Calu3 (cell line): ENCODE measurements around the gene KLK5. TPM values are rescaled to one million over a fixed set of nuclear protein-coding genes. Genes with fewer than 3 reads are reported as not detected.
"Not testable (repeated sequence)": the region's sequence is repeated elsewhere in the genome, so short reads cannot be mapped to it uniquely, and the experiment has no call there.

Source experiments
- BruUV-seq: library from RNA; stranded (reverse); fragments of 400-500 nt; replicated peaks from 2 replicates; lab custom pipeline; 2021; lab: Mats Ljungman, UMichigan
- CTCF ChIA-PET: fragments of 300-600 bp; sonication (Branson Sonifier 250); formaldehyde crosslinking; loops from one replicate; lab custom pipeline; 2022; ENCODE audit warnings: antibody characterized with exemption; lab: Charles Lee
- DNase-seq: peaks from one replicate; pipeline ENCODE4 v3.0.0; 2022
- H3K27ac Mint-ChIP-seq: one replicate; pipeline ENCODE4 v1.8.0; 2022; ENCODE audit warnings: mixed read lengths; ENCODE audit not compliant: unreplicated experiment
- H3K27me3 Mint-ChIP-seq: one replicate; pipeline ENCODE4 v1.8.0; 2022; ENCODE audit warnings: mixed read lengths; ENCODE audit not compliant: unreplicated experiment
- H3K36me3 Mint-ChIP-seq: one replicate; pipeline ENCODE4 v1.8.0; 2022; ENCODE audit warnings: mild to moderate bottlenecking, moderate library complexity, mixed read lengths; ENCODE audit not compliant: insufficient read depth, unreplicated experiment
- H3K4me1 Mint-ChIP-seq: one replicate; pipeline ENCODE4 v1.8.0; 2022; ENCODE audit warnings: mild to moderate bottlenecking, low read depth, mixed read lengths; ENCODE audit not compliant: unreplicated experiment
- H3K4me3 Mint-ChIP-seq: one replicate; pipeline ENCODE4 v1.8.0; 2022; ENCODE audit warnings: mild to moderate bottlenecking, low read depth, moderate library complexity, mixed read lengths; ENCODE audit not compliant: unreplicated experiment
- H3K9me3 Mint-ChIP-seq: one replicate; pipeline ENCODE4 v1.8.0; 2022; ENCODE audit warnings: low read depth, mixed read lengths; ENCODE audit not compliant: unreplicated experiment
- intact Hi-C: fragments of 100-400 bp; cut with micrococcal nuclease; formaldehyde crosslinking; loops from one replicate; pipeline ENCODE4 v1.10.0; 2022; ENCODE audit not compliant: unreplicated experiment
- total RNA-seq: library from RNA; stranded (reverse); gene quantifications from 2 replicates; pipeline ENCODE4 v1.2.3, GENCODE V29; 2022
- TF ChIP-seq, protein P1 (sequence below): fragments of 200-600 bp; IDR thresholded peaks from one replicate; pipeline ENCODE4 v1.8.0; 2022; ENCODE audit warnings: antibody characterized with exemption; ENCODE audit not compliant: unreplicated experiment

Gene KLK5
- total RNA-seq, 1 experiment from 2014 or later = 0.38 TPM

DNA sequence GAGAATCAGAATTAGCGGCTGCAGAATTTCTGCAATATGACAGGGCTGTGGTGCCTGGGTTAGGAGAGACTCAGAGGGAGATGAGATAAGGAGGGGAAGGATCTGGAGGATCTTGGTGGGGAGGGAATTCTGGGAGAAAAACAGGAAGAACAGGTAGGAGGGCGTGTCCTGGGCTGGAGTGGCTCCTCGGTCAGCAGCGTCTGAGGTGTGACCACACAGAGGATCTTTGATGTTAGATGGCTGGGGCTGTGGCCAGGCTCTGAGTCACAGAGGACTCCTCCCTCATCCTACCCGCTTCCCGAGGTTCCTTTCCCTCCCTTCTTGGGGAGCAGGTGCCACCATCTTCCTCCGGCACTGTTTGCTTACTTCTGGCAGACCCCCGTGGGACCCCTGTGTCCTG lies 22.9 kb upstream of the KLK5 start:
- Mint-ChIP-seq H3K27me3 (peaks cover 7% of the 10 kb centered on the region), H3K4me1 (peaks cover 64% of the 10 kb centered on the region), H3K27ac (peak overlapping the region; percentile 95), H3K4me3 (peak overlapping the region; percentile 38), H3K9me3 (no peaks in the 10 kb centered on the region), H3K36me3 (peaks cover 19% of the 10 kb centered on the region)
- intact Hi-C loops = no loop called here
- DNase-seq = peak; percentile 93
- TF ChIP-seq, protein P1, sequence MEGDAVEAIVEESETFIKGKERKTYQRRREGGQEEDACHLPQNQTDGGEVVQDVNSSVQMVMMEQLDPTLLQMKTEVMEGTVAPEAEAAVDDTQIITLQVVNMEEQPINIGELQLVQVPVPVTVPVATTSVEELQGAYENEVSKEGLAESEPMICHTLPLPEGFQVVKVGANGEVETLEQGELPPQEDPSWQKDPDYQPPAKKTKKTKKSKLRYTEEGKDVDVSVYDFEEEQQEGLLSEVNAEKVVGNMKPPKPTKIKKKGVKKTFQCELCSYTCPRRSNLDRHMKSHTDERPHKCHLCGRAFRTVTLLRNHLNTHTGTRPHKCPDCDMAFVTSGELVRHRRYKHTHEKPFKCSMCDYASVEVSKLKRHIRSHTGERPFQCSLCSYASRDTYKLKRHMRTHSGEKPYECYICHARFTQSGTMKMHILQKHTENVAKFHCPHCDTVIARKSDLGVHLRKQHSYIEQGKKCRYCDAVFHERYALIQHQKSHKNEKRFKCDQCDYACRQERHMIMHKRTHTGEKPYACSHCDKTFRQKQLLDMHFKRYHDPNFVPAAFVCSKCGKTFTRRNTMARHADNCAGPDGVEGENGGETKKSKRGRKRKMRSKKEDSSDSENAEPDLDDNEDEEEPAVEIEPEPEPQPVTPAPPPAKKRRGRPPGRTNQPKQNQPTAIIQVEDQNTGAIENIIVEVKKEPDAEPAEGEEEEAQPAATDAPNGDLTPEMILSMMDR = no peak
- CTCF ChIA-PET = no interaction called here
- BruUV-seq = no TSS peak

DNA sequence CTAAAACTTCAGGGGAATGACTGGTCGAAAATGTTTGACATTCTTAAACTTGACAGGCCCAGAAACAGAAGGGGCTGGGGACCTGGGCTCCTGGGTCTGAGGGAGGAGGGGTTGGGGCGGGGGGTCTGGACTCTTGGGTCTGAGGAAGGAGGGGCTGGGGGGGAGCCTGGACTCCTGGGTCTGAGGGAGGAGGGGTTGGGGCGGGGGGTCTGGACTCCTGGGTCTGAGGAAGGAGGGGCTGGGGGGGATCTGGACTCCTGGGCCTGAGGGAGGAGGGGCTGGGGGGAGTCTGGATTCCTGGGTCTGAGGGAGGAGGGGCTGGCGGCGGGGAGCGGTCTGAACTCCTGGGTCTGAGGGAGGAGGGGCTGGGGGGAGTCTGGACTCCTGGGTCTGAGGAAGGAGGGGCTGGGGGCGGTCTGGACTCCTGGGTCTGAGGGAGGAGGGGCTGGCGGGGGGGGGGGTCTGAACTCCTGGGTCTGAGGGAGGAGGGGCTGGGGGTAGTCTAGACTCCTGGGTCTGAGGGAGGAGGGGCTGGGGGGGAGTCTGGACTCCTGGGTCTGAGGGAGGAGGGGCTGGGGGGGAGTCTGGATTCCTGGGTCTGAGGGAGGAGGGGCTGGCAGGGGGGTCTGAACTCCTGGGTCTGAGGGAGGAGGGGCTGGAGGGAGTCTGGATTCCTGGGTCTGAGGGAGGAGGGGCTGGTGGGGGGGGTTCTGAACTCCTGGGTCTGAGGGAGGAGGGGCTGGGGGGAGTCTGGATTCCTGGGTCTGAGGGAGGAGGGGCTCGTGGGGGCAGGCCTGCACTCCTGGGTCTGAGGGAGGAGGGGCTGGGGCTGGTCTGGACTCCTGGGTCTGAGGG lies 22.1 kb upstream of the KLK5 start:
- no peaks in the 10 kb centered on the region for H3K27me3 Mint-ChIP-seq
- intact Hi-C loops = no loop called here
- H3K9me3 Mint-ChIP-seq = no peaks in the 10 kb centered on the region
- BruUV-seq = no TSS peak
- H3K4me3 Mint-ChIP-seq = no peak overlapping the region
- DNase-seq = no peak
- TF ChIP-seq, protein P1 = no peak
- CTCF ChIA-PET = no interaction called here
- peak overlapping the region; percentile 95 for H3K27ac Mint-ChIP-seq
- H3K4me1 Mint-ChIP-seq = peaks cover 67% of the 10 kb centered on the region
- H3K36me3 Mint-ChIP-seq = peaks cover 25% of the 10 kb centered on the region

DNA sequence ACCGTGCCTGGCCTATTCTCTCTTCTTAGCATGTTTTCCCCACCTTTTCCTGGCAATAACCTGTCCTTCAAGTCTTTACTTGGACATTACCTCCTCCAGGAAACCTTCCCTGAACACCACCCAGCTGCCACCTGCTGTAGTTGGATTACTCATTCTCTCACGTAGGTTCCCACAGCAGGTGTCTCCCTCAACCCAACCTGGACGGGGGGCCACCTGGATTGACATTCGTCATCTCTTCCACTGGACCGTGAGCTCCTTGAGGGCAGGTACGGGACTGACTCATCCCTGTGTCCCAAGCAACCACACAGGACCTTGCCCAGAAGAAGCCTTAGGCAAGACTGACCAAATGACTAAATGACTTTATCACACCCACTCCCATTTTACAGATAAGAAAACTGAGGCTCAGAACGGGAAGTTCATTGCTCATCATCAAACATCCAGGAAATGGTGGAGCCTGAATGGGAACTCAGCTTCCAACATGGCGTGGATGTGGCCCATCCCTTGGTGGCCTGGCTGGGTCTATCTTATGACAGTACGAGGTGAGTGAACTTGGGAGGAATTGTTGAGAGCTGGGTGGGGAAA lies 20.0 kb upstream of the KLK5 start:
- intact Hi-C loops = no loop called here
- Mint-ChIP-seq H3K27me3 (no peaks in the 10 kb centered on the region), H3K27ac (peak overlapping the region; percentile 67), H3K4me3 (peak overlapping the region; percentile 4), H3K9me3 (no peaks in the 10 kb centered on the region), H3K36me3 (peaks cover 42% of the 10 kb centered on the region), H3K4me1 (peaks cover 64% of the 10 kb centered on the region)
- CTCF ChIA-PET = interaction anchor here (0.9 to 2.3 kb wide), 3 partner anchors 30 to 51 kb away, joined by 3 to 11 read pairs (median 3); no protein-coding TSS in a partner anchor
- no TSS peak for BruUV-seq
- TF ChIP-seq, protein P1 = no peak
- DNase-seq = peak; percentile 58

DNA sequence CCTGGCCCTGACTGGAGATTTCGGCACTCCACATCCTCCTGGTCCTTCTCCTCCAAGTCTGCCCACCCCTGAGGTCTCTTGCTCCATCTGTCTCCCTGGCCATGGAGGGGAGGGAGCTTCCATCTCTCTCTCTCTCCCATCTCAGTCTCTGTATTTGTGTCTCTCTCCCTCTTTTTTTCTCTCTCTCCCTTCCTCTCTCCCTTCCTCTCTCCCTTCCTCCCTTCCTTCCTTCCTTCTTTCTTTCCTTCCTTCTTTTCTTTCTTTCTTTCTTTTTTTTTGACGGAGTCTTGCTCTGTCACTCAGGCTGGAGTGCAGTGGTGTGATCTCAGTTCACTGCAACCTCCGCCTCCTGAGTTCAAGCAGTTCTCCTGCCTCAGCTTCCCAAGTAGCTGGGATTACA lies 17.0 kb upstream of the KLK5 start:
- Mint-ChIP-seq H3K27ac (peak overlapping the region; percentile 81), H3K36me3 (peaks cover 43% of the 10 kb centered on the region), H3K4me1 (peaks cover 63% of the 10 kb centered on the region), H3K4me3 (peak overlapping the region; percentile 72)
- intact Hi-C loops = loop anchor here (2.0 kb wide), 1 partner anchor 37 kb away; no protein-coding TSS in a partner anchor
- not testable (repeated sequence) for H3K9me3 Mint-ChIP-seq, H3K27me3 Mint-ChIP-seq, DNase-seq, BruUV-seq
- CTCF ChIA-PET = interaction anchor here (0.9 to 3.8 kb wide), 4 partner anchors 23 to 47 kb away, joined by 3 to 38 read pairs (median 5); no protein-coding TSS in a partner anchor
